HEK293 (cell line): ENCODE results near the gene AMBRA1.

Experiments
- YY1 ChIP-seq: fragments of 450-650 bp; formaldehyde crosslinking; IDR thresholded peaks from 2 replicates; pipeline ENCODE4 v1.5.1; 2018; ENCODE audit warnings: missing biosample characterization, missing genetic modification characterization
- ZNF184 ChIP-seq: fragments of 450-650 bp; IDR thresholded peaks from 2 replicates; pipeline ENCODE4 v1.5.1; 2018; ENCODE audit warnings: missing biosample characterization, mild to moderate bottlenecking, missing genetic modification characterization
- ZNF394 ChIP-seq: fragments of 450-650 bp; formaldehyde crosslinking; IDR thresholded peaks from 2 replicates; pipeline ENCODE4 v1.5.1; 2016; ENCODE audit warnings: missing biosample characterization, missing genetic modification characterization, mild to moderate bottlenecking, moderate library complexity, borderline replicate concordance
- ZNF701 ChIP-seq: fragments of 450-650 bp; formaldehyde crosslinking; IDR thresholded peaks from 2 replicates; pipeline ENCODE4 v1.5.1; 2016; ENCODE audit warnings: missing biosample characterization, missing genetic modification characterization
- TF ChIP-seq, protein P1 (sequence below): fragments of 450-650 bp; formaldehyde crosslinking; IDR thresholded peaks from 2 replicates; pipeline ENCODE4 v1.5.1; 2016; ENCODE audit warnings: missing biosample characterization, missing genetic modification characterization
- TF ChIP-seq, protein P2 (sequence below): fragments of 450-650 bp; formaldehyde crosslinking; conservative IDR thresholded peaks from 2 replicates; pipeline ENCODE4 v1.5.1; 2016; ENCODE audit warnings: low read depth, missing biosample characterization, missing genetic modification characterization
- TF ChIP-seq, protein P3 (sequence below): fragments of 450-650 bp; formaldehyde crosslinking; IDR thresholded peaks from 2 replicates; pipeline ENCODE4 v1.5.1; 2016; ENCODE audit warnings: missing biosample characterization, missing genetic modification characterization, low read depth
- TF ChIP-seq, protein P4 (sequence below): fragments of 450-650 bp; formaldehyde crosslinking; IDR thresholded peaks from 2 replicates; pipeline ENCODE4 v1.5.1; 2016; ENCODE audit warnings: missing biosample characterization, missing genetic modification characterization

DNA sequence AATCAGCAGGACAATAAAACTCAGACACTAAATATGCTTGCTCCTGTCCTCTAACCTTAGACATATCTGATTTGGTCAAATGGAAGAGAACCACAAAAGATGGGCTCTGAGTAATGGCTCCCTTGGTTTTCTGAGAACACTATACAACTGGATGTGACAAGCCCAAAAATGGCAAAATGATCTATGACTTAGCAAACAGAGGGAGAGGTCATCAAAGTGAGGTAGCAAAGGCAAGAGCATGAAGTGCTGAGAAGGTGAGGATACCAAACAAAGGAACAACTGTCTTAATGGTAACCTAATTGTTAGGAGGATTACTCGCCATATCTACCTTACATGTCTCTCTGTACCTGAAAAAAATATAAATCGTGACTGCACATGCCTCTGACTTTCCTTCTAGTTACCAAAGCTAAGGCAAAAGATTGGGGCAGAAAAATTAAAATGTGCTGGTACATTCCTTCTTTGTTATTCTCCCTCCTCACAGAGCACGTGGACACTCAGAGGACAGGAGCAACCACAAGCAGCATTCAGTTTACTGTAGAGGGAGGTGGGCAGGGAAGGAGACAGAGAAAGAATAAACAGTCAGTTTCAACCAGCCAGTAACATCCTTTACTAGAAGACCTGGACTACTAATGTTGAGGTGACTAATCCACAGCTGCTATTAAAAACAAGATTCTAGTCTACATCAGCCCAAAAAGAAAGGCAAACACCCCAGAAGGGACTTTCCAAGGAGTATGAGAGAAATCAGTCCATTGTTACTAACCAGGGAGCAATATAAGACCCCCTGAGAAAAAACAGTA, 88.8 kb downstream of the AMBRA1 start:
- TF ChIP-seq, protein P1, sequence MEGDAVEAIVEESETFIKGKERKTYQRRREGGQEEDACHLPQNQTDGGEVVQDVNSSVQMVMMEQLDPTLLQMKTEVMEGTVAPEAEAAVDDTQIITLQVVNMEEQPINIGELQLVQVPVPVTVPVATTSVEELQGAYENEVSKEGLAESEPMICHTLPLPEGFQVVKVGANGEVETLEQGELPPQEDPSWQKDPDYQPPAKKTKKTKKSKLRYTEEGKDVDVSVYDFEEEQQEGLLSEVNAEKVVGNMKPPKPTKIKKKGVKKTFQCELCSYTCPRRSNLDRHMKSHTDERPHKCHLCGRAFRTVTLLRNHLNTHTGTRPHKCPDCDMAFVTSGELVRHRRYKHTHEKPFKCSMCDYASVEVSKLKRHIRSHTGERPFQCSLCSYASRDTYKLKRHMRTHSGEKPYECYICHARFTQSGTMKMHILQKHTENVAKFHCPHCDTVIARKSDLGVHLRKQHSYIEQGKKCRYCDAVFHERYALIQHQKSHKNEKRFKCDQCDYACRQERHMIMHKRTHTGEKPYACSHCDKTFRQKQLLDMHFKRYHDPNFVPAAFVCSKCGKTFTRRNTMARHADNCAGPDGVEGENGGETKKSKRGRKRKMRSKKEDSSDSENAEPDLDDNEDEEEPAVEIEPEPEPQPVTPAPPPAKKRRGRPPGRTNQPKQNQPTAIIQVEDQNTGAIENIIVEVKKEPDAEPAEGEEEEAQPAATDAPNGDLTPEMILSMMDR (tag by site-specific recombination): no peak
- no peak for TF ChIP-seq ZNF701 (tag by site-specific recombination)
- no peak for TF ChIP-seq ZNF394 (tag by site-specific recombination)
- TF ChIP-seq YY1 (tag by site-specific recombination): no peak
- TF ChIP-seq, protein P2, sequence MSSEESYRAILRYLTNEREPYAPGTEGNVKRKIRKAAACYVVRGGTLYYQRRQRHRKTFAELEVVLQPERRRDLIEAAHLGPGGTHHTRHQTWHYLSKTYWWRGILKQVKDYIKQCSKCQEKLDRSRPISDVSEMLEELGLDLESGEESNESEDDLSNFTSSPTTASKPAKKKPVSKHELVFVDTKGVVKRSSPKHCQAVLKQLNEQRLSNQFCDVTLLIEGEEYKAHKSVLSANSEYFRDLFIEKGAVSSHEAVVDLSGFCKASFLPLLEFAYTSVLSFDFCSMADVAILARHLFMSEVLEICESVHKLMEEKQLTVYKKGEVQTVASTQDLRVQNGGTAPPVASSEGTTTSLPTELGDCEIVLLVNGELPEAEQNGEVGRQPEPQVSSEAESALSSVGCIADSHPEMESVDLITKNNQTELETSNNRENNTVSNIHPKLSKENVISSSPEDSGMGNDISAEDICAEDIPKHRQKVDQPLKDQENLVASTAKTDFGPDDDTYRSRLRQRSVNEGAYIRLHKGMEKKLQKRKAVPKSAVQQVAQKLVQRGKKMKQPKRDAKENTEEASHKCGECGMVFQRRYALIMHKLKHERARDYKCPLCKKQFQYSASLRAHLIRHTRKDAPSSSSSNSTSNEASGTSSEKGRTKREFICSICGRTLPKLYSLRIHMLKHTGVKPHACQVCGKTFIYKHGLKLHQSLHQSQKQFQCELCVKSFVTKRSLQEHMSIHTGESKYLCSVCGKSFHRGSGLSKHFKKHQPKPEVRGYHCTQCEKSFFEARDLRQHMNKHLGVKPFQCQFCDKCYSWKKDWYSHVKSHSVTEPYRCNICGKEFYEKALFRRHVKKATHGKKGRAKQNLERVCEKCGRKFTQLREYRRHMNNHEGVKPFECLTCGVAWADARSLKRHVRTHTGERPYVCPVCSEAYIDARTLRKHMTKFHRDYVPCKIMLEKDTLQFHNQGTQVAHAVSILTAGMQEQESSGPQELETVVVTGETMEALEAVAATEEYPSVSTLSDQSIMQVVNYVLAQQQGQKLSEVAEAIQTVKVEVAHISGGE (tag by site-specific recombination): no peak
- no peak for TF ChIP-seq ZNF184 (tag by site-specific recombination)
- TF ChIP-seq, protein P3, sequence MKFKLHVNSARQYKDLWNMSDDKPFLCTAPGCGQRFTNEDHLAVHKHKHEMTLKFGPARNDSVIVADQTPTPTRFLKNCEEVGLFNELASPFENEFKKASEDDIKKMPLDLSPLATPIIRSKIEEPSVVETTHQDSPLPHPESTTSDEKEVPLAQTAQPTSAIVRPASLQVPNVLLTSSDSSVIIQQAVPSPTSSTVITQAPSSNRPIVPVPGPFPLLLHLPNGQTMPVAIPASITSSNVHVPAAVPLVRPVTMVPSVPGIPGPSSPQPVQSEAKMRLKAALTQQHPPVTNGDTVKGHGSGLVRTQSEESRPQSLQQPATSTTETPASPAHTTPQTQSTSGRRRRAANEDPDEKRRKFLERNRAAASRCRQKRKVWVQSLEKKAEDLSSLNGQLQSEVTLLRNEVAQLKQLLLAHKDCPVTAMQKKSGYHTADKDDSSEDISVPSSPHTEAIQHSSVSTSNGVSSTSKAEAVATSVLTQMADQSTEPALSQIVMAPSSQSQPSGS: no peak
- TF ChIP-seq, protein P4, sequence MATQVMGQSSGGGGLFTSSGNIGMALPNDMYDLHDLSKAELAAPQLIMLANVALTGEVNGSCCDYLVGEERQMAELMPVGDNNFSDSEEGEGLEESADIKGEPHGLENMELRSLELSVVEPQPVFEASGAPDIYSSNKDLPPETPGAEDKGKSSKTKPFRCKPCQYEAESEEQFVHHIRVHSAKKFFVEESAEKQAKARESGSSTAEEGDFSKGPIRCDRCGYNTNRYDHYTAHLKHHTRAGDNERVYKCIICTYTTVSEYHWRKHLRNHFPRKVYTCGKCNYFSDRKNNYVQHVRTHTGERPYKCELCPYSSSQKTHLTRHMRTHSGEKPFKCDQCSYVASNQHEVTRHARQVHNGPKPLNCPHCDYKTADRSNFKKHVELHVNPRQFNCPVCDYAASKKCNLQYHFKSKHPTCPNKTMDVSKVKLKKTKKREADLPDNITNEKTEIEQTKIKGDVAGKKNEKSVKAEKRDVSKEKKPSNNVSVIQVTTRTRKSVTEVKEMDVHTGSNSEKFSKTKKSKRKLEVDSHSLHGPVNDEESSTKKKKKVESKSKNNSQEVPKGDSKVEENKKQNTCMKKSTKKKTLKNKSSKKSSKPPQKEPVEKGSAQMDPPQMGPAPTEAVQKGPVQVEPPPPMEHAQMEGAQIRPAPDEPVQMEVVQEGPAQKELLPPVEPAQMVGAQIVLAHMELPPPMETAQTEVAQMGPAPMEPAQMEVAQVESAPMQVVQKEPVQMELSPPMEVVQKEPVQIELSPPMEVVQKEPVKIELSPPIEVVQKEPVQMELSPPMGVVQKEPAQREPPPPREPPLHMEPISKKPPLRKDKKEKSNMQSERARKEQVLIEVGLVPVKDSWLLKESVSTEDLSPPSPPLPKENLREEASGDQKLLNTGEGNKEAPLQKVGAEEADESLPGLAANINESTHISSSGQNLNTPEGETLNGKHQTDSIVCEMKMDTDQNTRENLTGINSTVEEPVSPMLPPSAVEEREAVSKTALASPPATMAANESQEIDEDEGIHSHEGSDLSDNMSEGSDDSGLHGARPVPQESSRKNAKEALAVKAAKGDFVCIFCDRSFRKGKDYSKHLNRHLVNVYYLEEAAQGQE: no peak
